GM21360 (cell line): ENCODE data around the gene POTEI.
"Not testable (repeated sequence)": the region's sequence is repeated elsewhere in the genome, so short reads cannot be mapped to it uniquely, and the experiment has no call there.

Experiments used
- ATAC-seq: cut with Tn5 transposase; IDR thresholded peaks from one replicate; pipeline ENCODE4 v1.9.1; 2021; ENCODE audit warnings: mild to moderate bottlenecking, moderate library complexity; ENCODE audit not compliant: unreplicated experiment

The POTEI gene

GRCh38 chr2:130491073-130491472 is 18.1 kb downstream of the POTEI start:
- not testable (repeated sequence) for ATAC-seq

- ATAC-seq: not testable (repeated sequence)
Observed at GRCh38 chr2:130455413-130455812, 53.7 kb downstream of the POTEI start.

GRCh38 chr2:130454712-130455083 is 54.4 kb downstream of the POTEI start:
- not testable (repeated sequence) for ATAC-seq

- ATAC-seq: not testable (repeated sequence)
Observed at GRCh38 chr2:130453955-130454711, 55.0 kb downstream of the POTEI start.

GRCh38 chr2:130452897-130453296 is 56.2 kb downstream of the POTEI start:
- ATAC-seq: not testable (repeated sequence)

- not testable (repeated sequence) for ATAC-seq
Observed at GRCh38 chr2:130451823-130452222, 57.3 kb downstream of the POTEI start.

GRCh38 chr2:130451278-130451677 is 57.9 kb downstream of the POTEI start:
- ATAC-seq: not testable (repeated sequence)

- ATAC-seq: not testable (repeated sequence)
Observed at GRCh38 chr2:130450366-130450765, 58.8 kb downstream of the POTEI start.

GRCh38 chr2:130427631-130428030 is 81.5 kb downstream of the POTEI start:
- ATAC-seq: not testable (repeated sequence)

- not testable (repeated sequence) for ATAC-seq
Observed at GRCh38 chr2:130418845-130419244, 90.3 kb downstream of the POTEI start.

GRCh38 chr2:130416693-130417092 is 92.4 kb downstream of the POTEI start:
- not testable (repeated sequence) for ATAC-seq
